ENCODE data around the gene CD4. TPM values are rescaled to one million over a fixed set of nuclear protein-coding genes. Genes with fewer than 3 reads are reported as not detected.
"Not testable (repeated sequence)": the region's sequence is repeated elsewhere in the genome, so short reads cannot be mapped to it uniquely, and the experiment has no call there.

The CD4 gene
- 0.10 TPM in 1 of 2 replicates, not detected in the other for total RNA-seq (2014; rRNA removed; shearing (Covaris generic))
- polyA plus RNA-seq (2015; cell fraction: cytosol; rRNA removed): 0.03 and 0.12 TPM in 2 replicates
- 0.16 and 0.35 TPM in 2 replicates for polyA plus RNA-seq (2015; cell fraction: nucleus; rRNA removed)

DNA sequence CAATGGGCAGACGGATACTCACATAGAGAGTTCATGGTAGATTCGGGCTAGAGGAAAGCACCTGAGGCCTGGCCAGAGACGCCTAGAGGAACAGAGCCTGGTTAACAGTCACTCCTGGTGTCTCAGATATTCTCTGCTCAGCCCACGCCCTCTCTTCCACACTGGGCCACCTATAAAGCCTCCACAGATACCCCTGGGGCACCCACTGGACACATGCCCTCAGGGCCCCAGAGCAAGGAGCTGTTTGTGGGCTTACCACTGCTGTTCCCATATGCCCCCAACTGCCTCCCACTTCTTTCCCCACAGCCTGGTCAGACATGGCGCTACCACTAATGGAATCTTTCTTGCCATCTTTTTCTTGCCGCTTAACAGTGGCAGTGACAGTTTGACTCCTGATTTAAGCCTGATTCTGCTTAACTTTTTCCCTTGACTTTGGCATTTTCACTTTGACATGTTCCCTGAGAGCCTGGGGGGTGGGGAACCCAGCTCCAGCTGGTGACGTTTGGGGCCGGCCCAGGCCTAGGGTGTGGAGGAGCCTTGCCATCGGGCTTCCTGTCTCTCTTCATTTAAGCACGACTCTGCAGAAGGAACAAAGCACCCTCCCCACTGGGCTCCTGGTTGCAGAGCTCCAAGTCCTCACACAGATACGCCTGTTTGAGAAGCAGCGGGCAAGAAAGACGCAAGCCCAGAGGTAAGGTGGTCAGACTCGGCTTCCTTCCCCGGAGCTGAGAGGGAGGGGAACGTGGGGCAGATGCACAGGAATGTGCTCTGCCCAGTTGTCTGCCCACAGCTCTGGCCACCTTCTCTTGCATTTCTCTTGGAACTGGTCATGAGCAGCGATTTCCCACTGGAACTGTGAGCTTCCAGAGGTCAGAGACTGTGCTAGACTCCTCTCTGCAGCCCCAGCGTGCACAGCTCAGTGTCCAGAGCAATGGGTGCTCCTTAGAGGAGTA lies at the start of gene CD4:
CD4 (plus strand) TSS at position 557 of the 953 bp plus-strand sequence. CDS start 10,611 bp downstream, outside the sequence.
- DNase-seq (ENCODE audit: low read depth): no peak

DNA sequence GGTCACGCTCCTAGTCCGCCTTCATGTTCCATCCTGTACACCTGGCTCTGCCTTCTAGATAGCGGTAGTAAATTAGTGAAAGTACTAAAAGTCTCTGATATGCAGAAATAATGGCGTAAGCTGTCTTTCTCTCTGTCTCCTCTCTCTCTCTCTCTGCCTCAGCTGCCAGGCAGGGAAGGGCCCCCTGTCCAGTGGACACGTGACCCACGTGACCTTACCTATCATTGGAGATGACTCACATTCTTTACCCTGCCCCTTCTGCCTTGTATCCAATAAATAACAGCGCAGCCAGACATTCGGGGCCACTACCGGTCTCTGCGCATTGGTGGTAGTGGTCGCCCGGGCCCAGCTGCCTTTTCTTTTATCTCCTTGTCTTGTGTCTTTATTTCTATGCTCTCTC lies 47.2 kb upstream of the CD4 start:
- DNase-seq (ENCODE audit: low read depth): not testable (repeated sequence)

DNA sequence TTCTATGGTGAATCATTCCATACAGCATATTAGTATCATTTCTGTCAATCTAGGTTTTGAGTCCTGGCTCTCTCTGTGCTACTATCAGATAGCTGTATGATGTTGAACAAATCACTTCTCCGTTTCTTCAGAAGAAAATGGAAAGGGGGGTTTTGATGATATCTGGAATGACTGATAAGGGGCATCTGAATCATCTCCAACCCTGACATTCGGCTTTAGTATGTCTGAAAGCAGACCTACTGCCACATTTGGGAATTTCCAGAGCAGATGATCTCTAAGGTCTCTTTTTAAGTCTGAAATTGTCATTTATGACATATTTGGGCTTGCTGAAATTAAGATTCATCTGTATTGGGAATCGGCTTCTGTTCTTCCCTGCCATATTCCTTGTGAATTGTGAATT lies 46.5 kb upstream of the CD4 start:
- DNase-seq (ENCODE audit: low read depth): no peak

DNA sequence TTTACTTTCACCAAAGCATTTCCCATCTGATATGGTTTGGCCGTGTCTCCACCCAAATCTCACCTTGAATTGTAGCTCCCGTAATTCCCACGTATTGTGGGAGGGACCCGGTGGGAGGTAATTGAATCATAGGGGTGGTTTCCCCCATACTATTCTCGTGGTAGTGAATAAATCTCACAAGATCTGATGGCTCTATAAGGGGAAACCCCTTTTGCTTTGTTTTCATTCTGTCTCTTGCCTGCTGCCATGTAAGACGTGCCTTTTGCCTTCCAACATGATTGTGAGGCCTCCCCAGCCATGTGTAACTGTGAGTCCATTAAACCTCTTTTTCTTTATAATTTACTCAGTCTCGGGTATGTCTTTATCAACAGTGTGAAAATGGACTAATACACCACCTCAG lies 46.0 kb upstream of the CD4 start:
- not testable (repeated sequence) for DNase-seq (ENCODE audit: low read depth)

DNA sequence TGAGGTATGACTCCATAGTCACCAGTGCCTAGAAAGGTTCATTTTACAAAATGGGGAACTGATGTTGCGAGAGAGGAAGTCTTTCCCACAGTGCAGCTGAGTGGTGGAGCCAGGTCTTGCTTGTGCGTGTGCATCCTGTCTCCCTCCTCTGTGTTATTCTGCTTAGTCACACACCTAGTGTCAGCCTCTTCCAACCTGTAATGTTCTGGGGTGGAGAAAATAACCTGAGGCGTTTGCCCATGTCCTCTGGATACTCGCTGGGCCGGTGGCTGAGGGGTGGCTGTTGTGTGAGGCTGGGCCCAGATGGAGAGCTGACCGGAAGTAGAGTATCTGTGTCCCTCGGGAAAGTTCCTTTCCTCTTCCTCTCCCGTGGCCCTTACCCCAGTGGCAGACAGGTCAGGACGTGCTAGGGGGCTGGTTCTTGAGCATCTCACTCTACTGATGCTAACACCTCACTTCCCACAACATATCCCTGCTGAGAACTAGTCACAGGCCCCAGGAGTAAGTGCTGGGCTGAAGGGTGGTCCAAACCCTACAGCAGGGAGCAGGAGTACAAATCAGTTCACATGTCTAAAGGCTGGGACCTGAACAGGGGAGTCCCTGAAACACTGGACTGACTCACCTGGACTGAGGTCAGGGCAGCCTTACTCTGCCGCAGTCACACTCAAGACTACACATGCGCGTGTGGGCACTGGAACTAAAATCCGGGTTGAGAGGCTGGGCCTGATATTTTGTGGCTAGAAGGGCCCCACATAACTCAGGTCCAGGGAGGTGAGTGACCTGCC lies 43.4 kb upstream of the CD4 start:
- DNase-seq (ENCODE audit: low read depth): peak; percentile 26

DNA sequence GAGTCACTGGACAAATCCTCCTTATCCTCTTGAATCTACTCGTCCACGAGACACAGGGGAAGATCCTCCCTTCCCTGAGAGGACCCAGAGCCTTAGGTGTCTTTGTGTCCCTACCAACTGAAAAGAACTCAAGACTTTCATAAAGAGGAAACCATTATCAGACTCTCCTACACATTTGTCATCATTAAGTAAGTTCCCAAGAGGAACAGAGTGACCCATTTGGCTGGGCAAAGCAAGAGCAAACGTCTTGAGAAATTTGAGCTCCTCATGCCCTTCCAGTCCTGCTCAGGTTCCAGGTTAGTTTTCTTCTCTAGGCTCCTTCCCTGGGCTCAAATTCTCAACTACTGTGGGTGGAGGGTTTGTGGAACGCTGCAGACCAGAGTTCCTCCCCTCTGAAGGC lies 42.1 kb upstream of the CD4 start:
- DNase-seq (ENCODE audit: low read depth): no peak

DNA sequence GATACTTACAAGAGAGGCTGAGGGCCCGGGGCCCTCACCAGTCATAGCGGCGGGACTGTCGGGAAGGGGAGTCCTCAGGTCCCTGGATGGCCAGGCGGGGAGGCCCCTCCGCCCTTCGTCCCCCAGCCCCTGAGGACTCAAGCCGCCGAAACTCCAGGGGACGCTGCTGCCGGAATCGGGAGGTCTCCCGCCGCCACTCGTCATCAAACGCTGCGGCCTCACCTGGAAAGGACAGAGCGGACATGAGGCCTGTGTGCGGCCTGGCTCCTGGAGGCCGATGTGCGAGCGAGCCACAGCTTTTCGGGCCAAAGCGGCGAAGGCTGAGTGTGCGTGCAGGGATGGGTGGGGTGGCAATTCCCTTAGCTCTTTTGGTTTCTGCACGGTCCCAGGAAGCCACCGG lies 40.6 kb upstream of the CD4 start:
- no peak for DNase-seq (ENCODE audit: low read depth)

DNA sequence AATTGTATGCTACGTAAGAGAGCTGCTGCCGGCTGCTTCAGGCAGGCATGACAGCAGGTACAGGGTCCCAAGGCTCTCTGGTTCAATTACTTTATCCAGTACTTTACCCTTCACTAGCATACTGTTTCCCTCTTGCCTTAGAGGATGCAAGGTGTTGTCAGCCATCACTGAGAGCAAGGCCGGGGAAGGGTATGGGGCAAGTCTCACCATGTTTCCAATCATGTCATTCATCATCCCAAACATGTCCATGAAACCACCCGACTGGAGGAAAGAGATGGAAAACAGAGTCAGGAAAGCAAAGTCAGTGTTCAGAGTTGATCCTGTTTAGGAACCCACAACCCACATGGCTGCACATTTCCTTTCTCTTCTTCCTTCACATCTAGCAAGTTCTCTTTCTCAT lies 38.8 kb upstream of the CD4 start:
- DNase-seq (ENCODE audit: low read depth): no peak

DNA sequence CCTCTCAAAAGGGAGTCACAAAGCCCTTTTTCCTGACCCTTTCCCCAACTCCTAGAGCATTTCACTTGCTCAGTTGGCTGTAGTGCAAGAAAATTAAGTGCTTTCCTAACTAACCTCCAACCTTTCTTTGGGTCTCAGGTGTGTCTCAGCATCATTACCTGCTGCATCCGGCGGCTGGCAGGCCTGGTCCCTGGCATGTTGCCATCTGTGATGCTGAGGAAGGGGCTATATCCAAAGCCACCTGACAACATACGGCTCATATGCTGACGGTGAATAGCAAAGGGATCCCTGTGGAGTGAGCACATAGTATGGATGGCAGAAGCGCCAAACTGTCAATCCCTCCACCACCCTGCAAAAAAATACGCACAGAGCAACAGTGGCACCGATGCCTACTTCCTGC lies 37.6 kb upstream of the CD4 start:
- DNase-seq (ENCODE audit: low read depth): no peak

DNA sequence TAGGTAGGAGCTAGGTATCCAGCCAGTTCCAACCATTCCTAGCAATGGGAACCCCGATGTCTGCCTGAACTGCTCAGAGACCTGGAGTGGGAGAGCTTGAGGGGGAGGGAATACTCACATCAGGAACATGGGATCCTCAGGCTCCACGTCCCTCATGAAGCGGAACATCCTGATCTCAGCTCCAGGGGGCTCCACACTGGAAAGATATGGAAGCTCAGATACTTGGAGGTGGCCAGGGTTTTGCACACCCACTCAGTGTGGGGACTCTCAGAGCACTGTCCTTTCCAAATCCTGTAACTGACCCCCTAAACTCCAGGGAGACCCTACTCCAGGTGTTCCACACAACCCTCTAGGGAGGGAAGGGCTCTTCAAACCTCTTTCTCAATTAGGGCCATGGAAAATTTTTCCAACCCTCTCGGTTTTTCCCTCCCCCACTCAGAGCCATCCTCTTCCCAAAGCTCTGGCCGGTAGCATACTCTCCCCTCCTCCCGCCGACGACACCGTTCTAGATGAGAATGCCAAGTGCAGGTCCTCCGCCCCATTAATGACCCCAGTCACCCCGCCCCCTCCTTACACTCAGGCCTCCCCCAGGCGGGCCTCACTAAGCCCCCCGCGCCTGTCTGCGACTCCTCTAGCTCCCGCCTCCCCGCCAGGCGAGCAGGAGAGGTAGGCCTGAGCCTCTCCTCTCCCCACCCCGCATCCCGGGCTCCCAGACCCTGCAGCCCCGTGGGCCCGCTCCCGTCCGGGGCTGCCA lies 37.0 kb upstream of the CD4 start:
- DNase-seq (ENCODE audit: low read depth): peak; percentile 46

DNA sequence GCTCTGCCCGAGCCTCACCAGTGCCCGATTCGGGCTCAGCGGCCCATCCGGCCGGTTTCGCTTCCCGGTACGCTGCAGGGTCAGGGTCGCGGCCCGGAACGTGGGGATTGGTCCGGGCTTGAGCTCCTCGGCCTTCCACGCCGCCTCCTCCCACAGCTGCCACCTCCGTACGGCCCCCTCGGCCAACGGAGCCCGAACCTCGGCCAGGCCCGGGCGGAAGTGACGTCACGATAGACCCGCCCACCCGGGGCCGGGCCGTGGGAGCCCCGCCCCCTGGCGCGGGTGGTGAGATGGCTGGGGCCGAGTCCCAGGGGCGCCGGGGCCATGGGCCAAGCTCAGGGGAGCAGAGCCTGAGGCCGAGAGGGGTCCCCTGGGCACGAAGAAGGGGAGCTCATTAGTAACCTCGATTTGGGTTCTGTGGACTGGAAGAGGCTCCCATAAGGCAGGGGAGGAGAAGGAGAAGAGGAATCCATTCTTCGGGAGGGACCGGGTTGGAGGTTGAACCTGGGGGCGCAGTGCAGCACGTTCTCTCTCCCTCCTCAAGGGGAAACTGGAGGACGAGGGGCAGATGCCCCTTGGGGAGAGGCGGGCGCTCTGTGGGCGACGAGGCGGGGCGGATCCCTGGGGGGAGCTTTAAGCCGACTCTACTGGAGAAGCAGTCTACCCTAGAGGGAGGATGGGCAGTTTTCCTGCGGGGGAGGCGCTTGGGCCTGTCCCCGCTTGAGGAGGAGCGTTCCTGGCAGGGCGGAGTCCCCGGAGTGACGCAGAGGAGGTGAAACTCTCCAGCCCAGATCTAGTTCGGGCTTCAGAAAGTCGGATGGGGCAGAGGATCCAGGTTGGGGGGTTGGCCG lies 36.2 kb upstream of the CD4 start, which contains the start of gene MLF2:
MLF2 (minus strand) TSS at position 221 of the 851 bp plus-strand sequence. CDS start 807 bp downstream, outside the sequence.
- DNase-seq (ENCODE audit: low read depth): peak; percentile 98

DNA sequence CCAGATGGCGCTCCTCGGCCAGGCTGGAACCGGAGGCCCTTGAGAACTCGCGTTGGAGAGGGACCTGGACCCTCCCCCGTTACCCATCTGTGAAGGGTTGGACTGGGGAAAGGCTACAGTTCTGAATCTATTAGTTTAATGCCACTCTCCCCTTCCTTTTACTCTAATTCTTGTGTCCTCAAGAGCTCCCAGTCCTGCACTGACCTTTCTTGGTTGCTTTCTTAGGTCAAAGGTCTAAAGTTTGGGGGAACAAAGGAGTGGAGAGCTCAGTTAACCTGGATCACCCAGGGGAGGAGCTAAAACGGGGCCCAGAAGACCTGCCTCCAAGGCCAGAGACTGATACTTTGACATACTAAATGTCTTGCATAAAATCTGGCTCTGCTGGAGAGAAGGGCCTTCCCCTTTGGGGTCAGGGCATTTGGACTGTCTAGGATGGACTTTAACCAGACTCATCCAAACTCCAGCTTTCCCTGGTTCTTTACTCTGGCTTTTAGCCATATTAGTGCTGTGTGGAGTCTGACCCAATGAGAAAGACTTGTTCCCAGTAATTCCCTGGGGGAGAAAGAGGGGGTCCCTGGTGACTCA lies 35.5 kb upstream of the CD4 start:
- DNase-seq (ENCODE audit: low read depth): no peak

DNA sequence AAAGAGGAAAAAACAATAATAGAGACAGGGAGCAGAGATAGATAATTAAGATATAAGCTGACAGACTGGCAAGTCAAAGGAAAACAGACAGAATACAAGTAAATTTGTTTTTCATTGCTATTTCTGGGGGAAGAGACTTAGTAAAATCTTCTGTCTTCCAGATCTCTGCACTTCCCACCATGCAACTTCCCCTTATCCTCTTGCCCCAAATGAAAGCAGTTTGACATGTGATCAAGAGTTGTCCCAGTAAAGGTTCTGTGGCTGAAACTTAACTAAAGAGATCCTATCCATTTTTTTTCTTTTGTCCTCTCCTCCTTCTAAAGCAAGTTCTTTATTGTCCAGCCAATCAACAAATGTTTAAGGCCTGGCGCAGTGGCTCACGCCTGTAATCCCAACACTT lies 34.9 kb upstream of the CD4 start:
- DNase-seq (ENCODE audit: low read depth): no peak

DNA sequence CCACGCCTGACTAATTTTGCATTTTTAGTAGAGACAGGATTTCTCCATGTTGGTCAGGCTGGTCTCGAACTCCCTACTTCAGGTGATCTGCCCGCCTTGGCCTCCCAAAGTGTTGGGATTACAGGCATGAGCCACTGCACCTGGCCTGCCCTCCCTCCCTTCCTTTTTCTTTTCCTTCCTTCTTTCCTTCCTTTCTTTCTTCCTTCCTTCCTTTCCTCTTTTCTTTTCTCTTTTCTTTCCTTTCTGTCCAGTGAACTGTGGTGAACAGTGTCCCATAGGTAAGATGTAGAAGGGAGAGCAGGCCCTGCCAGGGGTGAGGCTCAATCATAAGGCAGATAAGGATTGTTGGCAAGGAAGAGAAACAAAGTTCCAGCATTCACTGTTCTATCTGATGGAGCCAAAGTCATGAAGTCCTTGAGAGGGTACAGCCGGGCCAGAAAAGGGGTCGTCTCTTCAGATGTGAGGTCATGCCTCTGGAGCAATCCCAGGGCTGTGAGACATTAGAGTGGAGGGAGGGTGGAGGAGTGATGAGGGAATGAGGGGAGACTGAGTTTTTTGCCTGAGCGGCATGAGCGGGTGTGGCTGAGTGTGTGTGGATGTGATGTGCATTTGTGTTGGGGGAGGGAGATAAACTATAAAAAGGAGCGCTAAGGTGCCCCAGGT lies 32.2 kb upstream of the CD4 start:
- DNase-seq (ENCODE audit: low read depth): no peak

DNA sequence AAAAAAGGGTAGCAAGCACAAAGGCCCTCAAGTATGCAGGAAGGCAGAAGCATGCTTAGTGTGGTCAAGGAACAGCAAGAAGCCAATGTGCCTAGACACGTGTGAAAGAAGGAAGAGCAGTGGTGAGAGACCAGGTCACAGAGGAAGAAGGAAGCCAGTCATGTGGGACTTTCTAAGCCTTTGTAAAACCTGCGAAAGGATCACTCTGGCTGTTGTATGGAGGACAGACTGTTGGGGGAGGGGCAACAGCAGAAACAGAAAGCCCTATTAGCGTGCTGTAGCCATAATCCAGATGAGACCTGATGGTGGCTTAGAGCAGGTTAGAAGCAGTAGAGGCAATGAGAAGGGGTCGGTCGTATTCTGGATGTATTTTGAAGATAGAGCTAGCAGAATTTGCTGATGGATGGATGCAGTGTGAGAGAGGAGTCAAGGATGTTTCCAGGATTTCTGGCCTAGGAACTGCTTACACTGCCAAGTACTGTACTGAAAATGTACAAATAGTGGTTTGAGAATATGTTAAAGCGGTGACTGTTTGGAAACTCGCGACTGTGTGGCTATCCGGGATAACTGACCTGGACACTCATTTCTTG lies 30.7 kb upstream of the CD4 start:
- no peak for DNase-seq (ENCODE audit: low read depth)

DNA sequence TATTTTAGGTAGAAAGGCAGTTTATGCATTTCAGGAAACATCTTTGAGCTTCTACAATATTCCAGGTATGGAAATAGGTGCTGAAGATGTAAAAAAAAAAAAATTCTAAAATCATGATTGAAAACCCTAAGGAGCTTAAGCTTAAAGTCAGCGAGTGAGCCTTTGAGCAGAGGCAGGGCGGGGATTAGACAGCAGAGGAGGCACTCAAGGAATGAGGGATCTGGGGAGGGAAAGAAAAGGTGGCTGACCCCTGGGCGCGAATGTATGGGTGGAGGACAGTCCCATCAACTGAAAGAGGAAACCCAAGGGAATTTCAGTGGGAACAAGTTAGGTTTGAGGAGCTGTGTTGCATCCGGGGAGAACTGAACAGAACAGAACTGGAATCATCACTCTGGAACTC lies 29.6 kb upstream of the CD4 start:
- DNase-seq (ENCODE audit: low read depth): no peak

DNA sequence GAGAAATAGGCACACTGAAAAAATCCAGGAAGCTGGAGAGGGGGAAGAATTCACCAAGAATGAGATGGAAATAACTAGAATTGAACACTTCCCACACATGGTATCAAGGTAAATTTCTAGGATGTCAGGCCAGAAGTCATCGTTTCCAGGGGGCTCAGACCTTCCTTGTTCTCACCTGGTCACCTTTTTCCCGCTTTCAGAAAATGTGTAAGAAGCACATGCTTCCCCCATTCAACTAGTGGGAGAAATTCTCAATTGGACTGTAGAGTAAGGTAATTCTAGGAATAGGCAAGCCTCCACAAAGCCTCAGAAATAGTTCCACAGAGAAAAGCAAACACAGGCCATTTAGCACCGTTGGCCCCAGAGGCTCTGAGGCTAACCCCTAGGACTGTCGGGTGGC lies 25.9 kb upstream of the CD4 start:
- no peak for DNase-seq (ENCODE audit: low read depth)

DNA sequence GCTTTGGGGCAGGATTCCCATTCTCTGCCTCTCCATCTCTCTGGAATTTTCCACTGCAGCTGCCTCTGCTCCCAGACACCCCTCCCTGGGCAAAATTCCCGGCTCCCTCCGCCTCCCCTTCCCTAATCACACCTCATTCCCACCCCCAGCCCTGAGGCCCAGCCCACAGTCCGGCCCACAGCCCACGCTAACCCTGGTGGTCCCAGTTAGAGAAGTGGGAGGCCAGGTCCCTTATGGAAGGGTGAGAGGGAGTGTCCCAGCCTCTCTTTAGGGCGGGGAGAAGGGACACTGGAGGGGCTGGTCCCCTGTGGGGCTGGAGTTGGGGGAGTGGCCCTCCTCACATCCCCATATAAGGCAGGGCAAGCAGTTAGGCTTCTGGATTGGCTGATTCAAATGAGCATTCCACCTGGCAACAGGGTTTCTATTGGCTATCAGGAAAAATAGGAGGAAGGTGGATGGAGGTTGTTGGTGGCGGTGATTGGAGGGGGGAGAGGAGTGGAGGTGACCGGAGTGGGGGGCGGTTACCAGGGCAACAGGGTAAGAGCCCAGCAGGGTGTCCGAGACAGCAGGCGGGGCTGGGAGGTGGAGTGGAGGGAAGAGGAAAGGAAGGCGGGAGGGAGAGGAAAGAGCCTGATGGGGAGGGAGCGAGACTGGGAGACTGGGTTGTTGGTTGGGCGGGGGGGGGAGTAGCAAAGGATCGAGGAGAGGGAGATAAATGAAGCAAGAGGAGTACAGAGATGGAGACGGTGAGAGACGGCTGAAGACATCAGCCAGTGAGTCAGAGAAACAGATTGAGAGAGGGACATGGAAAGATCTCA lies 25.1 kb upstream of the CD4 start:
- peak; percentile 100 for DNase-seq (ENCODE audit: low read depth)

All from HT1080 (cell line).